Mucosa of descending colon (tissue), 3 donors: ENCODE data around the gene PLEKHA3. TPM values are rescaled to one million over a fixed set of nuclear protein-coding genes. Genes with fewer than 3 reads are reported as not detected.

Source experiments
- total RNA-seq, 3 donors: library from RNA; stranded (reverse); fragmentation: NEBNext Ultra II Directional in 2 of 3; extraction: Animal tissue kit (Norgen Biotek cat#: 25700) in 2 of 3; gene quantifications; one replicate each; pipeline versions ENCODE4 v1.2.1 to v1.2.4, GENCODE V29; 2021 to 2023
- donor health status: DM: no; HTN: no; CAD: no; lungs with moderate emphysema.
- donor health status: DM: no; HTN: no; CAD: no.
- donor health status: DM: no; HTN: yes; CAD: no.

PLEKHA3 gene
- total RNA-seq, 3 donors from 2014 or later = 24.1 to 47.6 (median 26.3) TPM

Other genes with a start within 250 kb of the PLEKHA3 start
- gene PRKRA, start 29.3 kb upstream of the PLEKHA3 start, total RNA-seq = 10 to 100 TPM; 28.7 to 55.6 (median 31.5) TPM
- gene PJVK, start 29.1 kb upstream of the PLEKHA3 start, total RNA-seq = 1 to 10 TPM; 1.4 to 3.3 (median 1.5) TPM
- gene FKBP7, start 1.9 kb upstream of the PLEKHA3 start, total RNA-seq = 1 to 10 TPM; 2.1 to 8.7 (median 7.3) TPM